T-helper 22 cell (primary cell): ENCODE data around the gene SLC30A7.
A peak's percentile ranks its signal among the peaks of the same experiment; 100 is the strongest.
"Not testable (repeated sequence)": the region's sequence is repeated elsewhere in the genome, so short reads cannot be mapped to it uniquely, and the experiment has no call there.

Source experiments
- DNase-seq: peaks from one replicate; pipeline ENCODE4 v3.0.0-alpha.2; 2020; ENCODE audit warnings: low read depth

SLC30A7 gene, protein sequence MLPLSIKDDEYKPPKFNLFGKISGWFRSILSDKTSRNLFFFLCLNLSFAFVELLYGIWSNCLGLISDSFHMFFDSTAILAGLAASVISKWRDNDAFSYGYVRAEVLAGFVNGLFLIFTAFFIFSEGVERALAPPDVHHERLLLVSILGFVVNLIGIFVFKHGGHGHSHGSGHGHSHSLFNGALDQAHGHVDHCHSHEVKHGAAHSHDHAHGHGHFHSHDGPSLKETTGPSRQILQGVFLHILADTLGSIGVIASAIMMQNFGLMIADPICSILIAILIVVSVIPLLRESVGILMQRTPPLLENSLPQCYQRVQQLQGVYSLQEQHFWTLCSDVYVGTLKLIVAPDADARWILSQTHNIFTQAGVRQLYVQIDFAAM

DNA sequence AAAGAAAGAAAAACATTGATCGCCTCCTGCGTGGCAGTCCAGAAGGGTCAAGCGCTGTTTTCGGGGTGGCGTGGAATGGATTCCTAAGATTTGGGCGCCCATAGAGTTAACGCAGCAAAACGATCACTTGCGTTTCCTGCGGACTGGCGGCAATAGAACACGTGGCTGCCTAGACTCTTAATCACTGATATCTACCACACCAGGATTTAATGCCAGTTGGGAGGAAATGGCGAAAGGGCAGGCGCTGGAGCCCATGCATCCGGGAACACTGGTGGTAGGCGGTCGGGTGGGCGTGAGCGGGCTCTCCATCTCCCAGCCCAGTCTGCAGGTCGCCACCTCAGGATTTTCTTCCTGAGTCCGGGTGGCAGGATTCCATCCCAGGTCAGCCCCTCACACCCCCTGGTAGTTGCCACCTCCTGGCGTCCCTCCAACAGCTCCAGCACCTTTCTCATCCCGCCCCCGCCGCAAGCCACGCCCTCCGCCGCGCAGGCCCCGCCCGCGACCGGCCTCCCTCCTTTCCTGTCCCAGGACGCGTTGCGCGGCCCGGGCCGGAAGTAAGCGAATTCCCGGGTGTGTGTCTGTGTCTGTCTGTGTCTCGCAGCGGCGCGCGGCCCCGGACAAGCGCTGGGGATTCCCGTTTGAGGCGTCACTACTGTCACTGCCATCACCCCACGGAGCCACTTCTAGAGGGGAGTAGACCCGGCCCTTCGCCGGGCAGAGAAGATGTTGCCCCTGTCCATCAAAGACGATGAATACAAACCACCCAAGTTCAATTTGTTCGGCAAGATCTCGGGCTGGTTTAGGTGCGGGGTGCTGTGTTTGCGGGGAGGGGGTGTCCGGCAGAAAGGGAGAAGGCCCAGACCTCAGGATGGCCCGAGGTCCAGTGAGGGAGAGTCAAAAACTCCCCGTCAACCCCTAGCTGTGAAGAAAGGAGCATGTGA is at the start of gene SLC30A7:
SLC30A7 (plus strand) TSS at position 551 of the 941 bp plus-strand sequence; CDS start at position 724, 173 bp downstream.
- DNase-seq, result peak; percentile 95

- no peak for DNase-seq
Measured at GRCh38 chr1:100847361-100848082, 48.4 kb upstream of the SLC30A7 start.

DNA sequence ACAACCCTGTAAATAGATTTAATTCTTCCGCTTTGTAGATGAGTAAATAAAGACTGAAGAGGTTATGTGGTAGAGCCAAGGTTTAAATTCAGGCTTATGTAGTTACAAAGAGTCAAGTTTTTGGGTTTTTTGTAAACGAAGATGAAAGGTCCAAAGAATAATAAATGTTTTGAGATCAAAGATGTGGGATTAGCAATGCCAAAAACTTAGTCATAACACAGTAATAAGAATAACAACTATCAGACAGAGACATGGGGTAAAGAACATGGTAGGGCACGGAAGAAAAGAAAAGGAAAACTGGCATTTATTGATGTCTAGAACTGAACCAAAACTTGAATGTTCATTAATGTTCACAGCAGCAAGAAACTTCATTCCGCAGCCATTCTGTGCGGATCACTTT is 44.2 kb upstream of the SLC30A7 start:
- DNase-seq, result no peak

DNA sequence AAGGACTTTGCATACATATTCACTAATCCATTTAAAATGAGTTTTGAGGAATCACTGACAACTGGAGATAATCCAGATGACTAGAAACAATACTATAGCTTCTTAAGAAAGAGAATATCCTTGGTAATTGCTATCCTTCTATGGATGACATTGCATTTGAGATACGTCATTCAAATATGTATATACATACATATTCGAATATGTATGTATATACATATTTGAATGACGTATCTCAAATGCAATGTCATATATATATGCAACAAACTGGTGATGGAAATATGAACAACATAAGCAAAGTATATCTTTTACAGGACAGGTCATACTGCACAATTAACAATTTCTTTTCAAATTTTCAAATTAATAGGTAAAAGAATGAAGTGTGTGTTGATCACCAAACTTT is 42.9 kb upstream of the SLC30A7 start:
- DNase-seq, result no peak

DNA sequence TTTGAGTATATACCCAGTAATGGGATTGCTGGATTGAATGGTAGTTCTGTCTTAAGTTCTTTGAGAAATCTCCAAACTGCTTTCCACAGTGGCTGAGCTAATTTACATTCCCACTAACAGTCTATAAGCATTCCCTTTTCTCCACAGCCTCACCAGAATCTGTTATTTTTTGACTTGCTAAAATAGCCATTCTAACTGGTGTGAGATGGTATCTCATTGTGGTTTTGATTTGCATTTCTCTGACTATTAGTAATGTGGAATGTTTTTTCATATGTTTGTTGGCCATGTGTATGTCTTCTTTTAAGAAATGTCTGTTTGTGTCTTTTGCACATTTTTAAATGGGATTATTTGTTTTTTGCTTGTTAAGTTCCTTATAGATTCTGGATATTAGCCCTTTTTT is 40.8 kb upstream of the SLC30A7 start:
- not testable (repeated sequence) for DNase-seq

GRCh38 chr1:100860397-100860991 is 35.4 kb upstream of the SLC30A7 start:
- DNase-seq, result no peak

- no peak for DNase-seq
Measured at GRCh38 chr1:100861379-100861778, 34.5 kb upstream of the SLC30A7 start.

- no peak for DNase-seq
Measured at GRCh38 chr1:100862591-100862990, 33.3 kb upstream of the SLC30A7 start.

GRCh38 chr1:100866041-100866900 is 29.6 kb upstream of the SLC30A7 start:
- no peak for DNase-seq

DNA sequence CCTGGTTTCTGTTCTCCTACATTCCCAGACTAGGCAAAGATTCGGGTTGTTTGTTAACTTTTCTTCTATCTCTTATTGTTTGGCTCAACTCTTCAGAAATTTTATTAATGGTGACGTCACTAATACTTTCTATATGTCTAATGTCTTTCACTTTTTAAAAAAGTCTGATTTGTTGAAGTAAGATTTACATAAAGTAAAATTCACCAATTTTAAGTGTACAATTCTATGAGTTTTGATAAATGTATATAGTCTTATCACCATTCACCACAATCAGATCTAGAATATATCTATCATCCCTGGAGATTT is 29.0 kb upstream of the SLC30A7 start:
- DNase-seq, result no peak

- DNase-seq, result no peak
Measured at GRCh38 chr1:100868364-100868995, 27.4 kb upstream of the SLC30A7 start.

DNA sequence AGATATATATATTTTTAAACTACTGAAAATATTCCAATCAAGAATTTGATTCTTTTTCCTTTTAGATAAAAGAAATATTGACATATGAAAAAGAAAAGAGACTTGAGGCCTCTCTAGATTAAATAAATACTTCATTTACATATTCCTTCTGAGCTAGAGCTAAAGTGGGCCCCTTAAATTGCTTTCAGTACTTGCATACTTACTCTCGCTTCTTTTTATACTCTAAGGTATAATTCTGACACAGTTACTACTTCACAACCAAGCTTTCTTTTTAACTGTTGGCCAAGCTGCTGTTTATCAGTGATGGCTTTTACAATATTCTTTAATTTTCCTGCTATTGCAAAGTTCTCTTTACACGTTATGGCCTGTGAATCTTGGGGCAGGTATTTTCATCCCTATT is 25.9 kb upstream of the SLC30A7 start:
- DNase-seq, result no peak

DNA sequence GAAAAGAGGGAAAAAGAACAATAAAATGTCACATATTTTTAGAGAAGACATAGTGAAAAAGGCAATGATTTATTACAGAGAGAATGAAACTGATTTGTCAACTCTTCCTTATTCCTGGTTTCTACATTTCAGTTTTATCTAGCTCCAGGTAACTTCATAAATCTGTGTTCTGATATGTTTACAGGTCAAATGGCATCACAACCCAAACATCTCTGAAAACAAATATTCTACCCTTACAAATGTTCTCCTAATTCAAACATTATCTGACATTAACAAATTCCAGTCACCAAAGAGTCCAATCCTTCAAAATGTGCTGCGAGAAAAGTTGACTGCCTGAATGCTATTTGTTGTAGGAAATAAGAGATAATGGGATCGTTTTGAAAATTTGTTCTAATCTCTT is 21.5 kb upstream of the SLC30A7 start:
- DNase-seq, result no peak

GRCh38 chr1:100875228-100875627 is 20.7 kb upstream of the SLC30A7 start:
- no peak for DNase-seq

- no peak for DNase-seq
Measured at GRCh38 chr1:100876291-100876690, 19.6 kb upstream of the SLC30A7 start.

GRCh38 chr1:100879422-100879821 is 16.5 kb upstream of the SLC30A7 start:
- DNase-seq, result no peak

GRCh38 chr1:100881687-100882086 is 14.2 kb upstream of the SLC30A7 start:
- DNase-seq, result no peak

GRCh38 chr1:100882698-100883097 is 13.2 kb upstream of the SLC30A7 start:
- no peak for DNase-seq

- no peak for DNase-seq
Measured at GRCh38 chr1:100883963-100884362, 11.9 kb upstream of the SLC30A7 start.

DNA sequence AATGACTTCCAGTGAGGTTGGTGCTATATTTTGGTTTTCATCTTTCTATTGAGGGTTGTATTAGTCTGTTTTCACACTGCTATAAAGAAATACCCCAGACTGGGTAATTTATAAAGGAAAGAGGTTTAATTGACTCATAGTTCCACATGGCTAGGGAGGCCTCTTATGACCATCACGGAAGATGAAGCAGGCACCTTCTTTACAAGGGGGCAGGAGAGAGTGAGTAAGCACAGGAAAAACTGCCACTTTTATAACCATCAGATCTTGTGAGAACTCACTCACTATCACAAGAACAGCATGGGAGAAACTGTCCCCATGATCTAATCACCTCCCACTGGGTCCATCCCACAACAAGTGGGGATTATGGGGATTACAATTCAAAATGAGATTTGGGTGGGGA is 6.9 kb upstream of the SLC30A7 start:
- not testable (repeated sequence) for DNase-seq
